ENCODE measurements around the gene SPTLC1.
"Not testable (repeated sequence)": the region's sequence is repeated elsewhere in the genome, so short reads cannot be mapped to it uniquely, and the experiment has no call there.

SPTLC1 gene, protein sequence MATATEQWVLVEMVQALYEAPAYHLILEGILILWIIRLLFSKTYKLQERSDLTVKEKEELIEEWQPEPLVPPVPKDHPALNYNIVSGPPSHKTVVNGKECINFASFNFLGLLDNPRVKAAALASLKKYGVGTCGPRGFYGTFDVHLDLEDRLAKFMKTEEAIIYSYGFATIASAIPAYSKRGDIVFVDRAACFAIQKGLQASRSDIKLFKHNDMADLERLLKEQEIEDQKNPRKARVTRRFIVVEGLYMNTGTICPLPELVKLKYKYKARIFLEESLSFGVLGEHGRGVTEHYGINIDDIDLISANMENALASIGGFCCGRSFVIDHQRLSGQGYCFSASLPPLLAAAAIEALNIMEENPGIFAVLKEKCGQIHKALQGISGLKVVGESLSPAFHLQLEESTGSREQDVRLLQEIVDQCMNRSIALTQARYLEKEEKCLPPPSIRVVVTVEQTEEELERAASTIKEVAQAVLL

DNA sequence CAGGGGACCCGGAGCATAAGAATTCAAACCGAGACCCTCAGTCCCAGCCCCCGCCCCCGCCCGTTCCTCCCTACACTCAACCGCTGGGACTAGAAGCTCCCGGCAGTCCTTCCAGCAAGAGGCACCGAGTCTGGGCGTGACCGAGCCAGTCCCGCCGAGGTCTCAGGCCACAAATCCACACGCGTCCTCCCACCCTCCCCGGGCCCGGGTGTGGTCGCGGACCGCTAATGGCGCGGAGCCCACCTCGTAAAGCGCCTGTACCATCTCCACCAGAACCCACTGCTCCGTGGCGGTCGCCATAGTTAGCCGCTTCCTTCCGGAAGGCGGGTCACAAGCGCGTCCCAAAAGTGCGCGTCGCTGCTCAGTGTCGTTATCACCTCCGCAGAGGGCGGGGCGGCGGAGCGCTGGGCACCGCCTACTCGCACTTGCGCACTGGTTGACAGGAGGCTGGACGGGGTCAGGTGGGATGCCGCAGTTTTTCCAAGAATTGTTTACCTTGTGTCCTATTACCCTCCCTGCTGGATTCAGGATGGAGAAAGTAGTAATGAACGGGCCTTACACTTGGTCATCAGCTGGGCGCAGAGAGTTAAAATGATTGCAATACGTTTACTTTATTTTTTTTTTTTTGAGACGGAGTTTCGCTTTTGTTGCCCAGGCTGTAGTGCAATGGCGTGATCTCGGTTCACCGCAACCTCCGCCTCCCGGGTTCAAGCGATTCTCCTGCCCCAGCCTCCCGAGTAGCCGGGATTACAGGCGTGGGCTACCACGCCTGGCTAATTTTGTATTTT lies at the start of gene SPTLC1:
Gene SPTLC1, minus strand, starts transcription at position 343 of the 788 bp plus-strand sequence. Its CDS starts 43 bp downstream, at position 300.
- peak; percentile 88 for DNase-seq (ENCODE audit: low read depth, low spot score)

DNA sequence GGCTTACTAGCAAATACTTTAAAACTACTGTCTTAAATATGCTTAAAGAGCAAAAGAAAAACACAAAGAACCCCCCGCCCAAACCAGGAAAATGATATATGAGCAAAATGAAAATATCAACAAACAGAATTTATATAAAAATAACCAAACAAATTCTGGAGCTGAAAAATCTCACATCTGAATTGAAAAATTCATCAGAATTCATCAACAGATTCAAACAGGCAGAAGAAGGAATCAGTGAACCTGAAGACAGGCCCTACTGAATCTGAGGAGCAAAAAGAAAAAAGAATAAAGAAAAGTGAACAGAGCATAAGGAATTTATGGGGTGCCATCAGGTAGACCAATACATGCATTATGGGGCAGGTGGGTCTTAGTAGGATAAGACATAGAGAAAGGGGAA lies 49.8 kb upstream of the SPTLC1 start:
- DNase-seq (ENCODE audit: low read depth, low spot score): no peak

DNA sequence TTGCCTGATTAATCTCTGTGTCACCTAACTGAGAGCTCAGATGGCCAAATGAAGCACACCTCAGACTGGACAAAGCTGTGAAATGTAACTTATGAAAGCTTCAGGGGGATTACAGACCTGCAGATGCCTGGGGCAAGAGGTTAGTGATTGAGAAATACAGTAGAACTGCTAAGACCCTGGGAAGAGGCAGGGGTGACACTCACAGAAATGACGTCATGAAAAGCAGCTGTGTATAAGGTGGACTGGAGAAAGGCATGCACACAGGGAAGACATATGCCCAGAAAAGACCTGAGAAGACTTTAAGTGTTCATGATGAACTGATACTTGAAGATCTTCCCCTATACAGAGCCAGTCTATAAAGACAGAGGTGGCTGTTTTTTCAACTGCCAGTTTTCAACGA lies 49.3 kb upstream of the SPTLC1 start:
- no peak for DNase-seq (ENCODE audit: low read depth, low spot score)

DNA sequence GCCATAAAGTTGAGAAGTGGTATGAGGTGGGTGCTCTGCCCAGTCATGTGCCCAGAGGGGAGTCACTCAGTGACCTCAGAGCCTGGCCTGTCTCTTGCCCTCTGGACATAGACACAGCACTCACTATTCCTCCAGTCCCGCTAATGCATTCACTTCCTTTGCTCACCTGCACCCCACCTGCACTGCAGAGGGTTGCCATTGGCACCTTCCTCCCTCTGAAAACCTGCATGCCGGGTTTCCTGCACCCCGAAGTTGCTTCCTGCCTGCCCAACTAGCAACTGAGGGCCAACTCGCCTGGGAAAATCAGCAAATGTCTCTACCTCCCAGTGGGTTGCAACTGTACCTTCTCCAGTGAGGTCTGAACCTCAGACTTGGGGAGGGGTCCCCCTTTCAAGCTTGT lies 48.1 kb upstream of the SPTLC1 start:
- DNase-seq (ENCODE audit: low read depth, low spot score): no peak

DNA sequence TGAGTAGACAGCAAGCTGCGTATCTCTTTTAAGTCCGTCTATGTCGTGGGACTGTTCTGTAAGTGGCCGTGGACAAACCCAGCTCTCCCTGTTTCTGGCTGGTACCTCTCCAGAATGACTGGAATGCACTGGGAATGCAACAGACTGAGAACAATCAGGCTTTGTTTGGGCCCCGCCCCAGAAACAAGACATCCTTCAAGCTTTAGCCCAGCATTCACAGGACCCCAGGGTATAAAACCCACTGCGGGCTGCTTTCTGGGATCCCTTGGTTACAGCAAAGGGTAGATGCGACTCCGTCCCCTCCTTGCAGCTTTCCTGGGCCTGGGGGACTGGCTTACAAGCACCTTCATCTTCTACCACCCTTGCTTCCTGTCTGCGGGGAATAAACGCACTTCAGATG lies 45.6 kb upstream of the SPTLC1 start:
- DNase-seq (ENCODE audit: low read depth, low spot score): no peak

DNA sequence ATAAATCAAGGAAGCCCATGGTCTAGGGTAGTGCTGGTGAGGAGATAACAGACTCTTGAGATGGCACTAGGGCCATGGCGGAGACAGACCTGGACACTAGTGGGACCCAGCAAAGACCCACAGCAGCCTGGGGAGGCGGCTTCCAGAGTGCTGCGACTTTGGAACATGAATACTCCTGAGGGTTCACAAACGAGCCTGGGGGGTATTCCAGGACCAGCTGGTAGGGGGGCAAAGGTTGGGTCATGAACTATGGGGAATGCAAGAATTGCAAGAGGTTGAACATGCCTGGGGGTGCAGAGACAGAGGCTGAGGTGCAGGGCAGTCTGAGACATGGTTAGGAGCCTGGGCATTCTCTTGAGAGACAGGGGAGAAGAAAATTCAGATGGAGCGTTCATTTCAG lies 43.8 kb upstream of the SPTLC1 start:
- no peak for DNase-seq (ENCODE audit: low read depth, low spot score)

DNA sequence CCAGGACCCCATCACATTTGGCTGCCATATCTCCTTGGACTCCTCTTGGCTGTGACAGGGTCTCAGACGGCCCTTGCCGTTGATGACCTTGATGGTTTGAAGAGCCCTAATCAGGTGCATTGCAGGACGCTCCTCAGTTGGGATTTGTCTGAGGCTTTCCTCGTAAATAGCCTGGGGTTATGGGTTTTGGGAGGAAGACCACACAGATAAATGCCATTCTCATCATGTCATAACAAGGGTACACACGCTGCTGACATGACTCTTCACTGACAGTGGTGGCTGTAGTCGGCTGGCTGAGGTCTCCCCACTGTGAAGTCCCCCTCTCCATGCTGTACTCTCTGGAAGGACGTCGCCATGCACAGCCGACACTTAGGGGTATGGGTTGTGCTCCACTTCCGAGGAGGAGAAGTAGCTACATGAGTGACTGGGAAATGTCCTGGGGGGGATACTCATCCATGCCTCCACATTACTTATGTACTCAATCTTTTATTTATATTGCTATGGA lies 42.9 kb upstream of the SPTLC1 start:
- no peak for DNase-seq (ENCODE audit: low read depth, low spot score)

DNA sequence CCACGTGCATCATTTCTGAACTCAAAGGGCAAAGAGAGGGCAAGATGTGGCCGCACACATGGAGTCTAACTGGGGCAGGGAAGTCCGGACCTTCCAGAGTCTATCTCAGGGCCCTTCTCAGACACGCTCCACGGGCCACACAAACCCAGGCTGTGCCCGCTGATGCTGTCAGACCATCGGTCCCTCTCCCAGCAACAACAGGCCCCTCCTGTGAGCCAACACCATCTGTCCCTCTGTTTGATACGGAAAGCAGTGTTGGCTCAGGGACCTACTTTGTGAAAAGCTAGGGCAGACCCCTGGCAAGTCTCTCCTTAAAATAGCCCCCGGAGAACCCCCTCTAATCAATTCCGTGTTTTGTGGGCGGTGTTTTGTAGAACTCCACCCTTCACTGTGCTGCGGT lies 40.5 kb upstream of the SPTLC1 start:
- DNase-seq (ENCODE audit: low read depth, low spot score): not testable (repeated sequence)

DNA sequence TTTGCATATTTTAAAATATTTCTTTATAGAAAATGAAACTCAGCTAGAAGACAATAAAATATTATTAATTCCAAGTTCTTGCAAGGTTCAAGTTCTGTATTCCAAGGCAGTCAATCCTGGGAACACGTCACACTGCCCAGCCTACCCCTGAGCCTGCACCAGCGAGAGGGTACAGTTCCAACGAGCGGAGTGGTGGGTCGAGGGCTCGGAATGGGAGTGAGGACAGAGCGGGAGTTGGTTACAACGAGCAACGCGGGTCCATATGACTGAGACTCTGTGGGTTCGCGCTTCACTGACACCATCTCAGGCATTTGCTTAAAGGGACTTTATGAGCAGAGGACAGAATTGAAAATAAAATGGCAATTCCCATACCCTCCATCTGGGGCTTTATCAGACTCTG lies 40.0 kb upstream of the SPTLC1 start:
- DNase-seq (ENCODE audit: low read depth, low spot score): no peak

DNA sequence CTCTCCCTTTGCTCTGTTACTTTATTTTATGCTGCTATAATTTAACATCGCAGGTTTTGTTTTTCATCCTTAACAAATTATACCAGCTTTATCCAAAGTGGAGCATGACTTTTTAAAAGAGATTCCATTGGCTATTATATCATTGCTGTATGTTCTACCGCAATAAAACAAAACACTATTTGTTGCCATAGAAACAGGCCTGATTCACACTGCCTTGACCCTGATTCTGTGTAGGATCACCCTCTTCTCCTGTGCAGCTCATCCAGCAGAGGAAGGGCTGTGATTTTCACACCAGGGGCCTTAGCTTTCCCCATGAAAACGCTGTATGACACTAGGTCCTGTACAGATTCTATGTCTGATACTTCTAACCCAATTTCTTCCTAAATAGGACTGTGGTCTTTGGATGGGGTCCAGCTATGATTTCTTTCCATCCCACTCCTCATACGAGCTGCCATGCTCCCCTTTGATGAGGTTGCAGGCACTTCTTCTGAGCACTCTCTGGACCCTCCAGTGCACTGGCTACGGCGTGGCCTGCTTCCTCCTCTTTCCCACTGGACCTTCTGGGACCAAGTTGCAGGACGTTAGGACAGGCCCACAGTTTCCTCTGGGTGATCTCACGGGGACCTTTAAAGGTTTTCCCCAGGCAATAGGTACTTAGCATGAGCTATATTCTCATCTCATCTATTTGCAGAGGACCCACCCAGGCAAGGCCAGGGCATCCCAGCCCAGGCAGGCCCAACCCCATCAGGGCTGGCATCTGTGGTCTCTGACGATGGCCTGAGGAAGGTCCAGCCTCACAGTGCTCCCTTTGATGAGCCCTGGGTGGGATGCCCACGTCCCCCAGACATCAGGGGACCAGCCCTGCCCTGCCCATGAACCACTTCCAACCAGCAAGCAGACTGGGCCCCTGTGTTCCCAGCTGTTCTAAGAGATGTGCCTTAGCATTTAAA lies 38.5 kb upstream of the SPTLC1 start:
- DNase-seq (ENCODE audit: low read depth, low spot score): not testable (repeated sequence)

DNA sequence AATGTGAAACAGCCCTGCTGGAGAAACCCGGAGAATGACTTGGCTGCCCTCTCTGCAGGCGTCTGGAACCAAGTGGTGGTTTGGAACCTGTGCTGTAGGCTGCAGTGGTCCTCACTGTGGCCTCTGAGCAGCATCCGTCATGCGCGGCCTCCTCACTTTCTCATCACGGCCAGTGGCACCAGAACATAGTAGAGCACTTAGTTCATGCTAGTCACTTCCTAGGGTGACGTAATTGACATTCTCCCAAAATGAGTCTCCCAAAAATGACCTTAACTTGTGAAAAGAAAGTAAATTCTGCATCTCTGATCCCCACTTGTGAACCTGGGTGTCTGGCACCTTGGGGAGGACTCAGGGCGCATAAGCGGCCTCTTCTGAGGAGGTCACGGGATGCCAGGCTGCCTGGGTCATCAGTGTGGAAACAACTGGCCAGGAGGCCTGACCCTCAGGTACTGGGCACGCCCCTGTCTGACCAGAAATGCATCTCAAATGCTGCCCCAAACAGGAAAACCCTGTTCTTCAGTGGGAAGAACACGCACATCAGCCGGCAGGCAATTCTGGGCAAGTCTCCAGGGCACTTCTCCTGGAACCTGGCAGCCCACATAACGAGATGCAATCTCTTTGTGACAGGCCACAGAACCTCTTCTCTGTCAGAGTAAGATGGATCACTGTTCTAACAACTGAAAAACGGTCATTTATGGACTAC lies 36.6 kb upstream of the SPTLC1 start:
- no peak for DNase-seq (ENCODE audit: low read depth, low spot score)

DNA sequence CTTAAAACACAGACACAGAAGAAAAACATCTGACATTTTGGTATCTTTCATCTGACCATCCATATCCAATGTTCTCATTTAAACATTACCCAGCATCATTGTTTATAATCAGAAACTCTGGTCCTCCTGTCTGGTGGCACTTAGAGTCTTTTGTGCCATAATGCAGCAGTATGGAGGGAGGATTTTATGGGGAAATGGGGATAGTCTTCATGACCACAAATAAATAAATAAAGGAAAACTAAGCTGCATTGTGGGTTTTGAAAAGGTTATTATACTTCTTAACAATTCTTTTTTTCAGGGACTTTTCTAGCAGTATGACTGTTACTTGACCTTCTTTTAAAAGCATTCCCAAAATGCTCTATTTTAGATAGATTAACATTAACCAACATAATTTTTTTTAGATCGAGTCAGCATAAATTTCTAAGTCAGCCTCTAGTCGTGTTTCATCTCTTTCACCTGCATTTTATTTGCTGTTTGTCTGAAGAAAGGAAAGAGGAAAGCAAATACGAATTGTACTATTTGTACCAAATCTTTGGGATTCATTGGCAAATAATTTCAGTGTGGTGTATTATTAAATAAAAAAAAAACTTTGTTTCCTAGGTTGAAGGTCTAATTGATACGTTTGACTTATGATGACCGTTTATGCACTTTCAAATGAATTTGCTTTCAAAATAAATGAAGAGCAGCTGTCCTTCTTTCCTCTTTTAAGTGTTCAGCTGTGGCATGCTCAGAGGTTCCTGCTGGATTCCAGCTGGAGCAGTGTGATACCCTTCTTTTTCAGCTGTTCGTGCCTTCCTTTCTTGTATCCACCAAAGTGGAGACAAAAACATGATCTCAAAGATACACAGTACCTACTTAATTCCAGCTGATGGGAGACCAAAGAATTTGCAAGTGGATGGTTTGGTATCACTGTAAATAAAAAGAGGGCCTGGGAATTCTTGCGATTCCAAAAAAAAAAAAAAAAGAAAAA lies 35.6 kb upstream of the SPTLC1 start:
- DNase-seq (ENCODE audit: low read depth, low spot score): not testable (repeated sequence)

DNA sequence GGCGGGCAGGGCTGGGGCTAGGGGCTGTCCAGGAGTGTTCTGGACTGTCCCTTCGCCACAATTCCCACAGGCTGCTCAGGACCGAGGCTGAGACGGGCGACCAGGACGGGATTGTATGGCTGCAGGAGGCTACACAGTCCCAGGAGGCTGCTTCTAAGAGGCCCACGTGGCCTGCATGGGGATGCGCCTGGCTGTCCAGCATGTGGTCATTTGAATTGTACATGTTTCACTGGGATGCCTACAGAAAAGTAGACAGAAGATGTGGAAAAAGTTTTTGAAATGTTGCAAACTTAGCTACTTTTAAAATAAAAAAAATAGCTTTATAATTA lies 32.6 kb upstream of the SPTLC1 start:
- no peak for DNase-seq (ENCODE audit: low read depth, low spot score)

DNA sequence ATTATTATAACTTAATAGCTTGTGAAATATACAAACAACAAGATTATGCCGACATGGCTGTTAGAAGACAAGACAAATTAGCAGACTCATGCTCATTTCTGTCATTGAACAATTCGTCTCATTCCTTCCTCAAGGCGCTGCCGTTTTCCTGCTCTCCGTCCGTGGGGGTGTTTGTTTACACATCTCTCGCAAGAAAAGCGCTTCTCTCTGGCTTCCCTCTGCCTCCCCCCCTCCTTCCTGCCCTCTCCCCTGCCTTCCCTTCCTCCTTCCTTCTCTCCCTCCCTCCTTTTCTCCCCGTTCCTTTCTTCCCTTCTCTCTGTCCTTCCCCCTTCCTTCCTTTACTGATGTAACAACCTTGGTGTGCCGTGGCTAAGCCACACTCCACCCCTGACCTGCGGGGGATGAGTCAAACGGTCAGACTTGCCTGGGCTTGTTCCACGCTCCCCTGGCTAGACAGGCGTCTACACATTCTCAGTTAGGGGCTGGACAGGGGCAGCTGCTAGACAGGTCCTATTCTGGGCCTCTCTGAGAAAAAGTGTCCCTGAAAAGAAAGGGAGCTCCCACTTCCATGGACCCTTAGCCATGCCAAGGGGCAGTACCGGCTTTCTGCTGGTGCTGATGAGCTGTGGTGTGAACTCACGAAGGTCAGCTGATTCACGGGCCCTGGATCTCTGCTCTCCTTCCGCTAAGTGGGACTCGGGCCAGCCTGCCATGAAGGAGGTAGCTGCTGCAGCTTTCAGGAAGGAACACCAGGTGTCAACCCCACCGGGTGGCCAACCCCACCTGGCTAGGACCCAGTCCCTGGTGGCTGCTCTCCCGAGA lies 32.0 kb upstream of the SPTLC1 start:
- no peak for DNase-seq (ENCODE audit: low read depth, low spot score)

DNA sequence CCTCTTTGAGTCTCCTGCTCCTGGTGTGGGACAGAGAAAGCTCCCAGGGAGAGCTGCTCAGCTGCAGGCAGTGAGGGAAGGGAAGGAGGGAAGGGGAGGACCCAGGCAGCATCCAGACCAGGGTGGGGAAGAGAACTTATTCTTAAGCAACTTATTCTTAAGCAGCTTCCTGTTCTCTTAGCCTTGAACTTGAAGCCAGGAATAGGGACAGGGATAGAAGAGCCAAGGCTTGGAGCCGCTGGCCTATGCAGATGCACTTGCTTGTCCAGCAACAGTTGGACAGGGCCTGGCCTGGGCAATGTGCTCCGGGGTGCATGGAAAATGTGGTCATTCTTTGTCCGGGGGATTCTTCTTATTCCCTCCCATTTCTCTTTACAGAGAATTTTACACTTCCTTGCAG lies 31.4 kb upstream of the SPTLC1 start:
- DNase-seq (ENCODE audit: low read depth, low spot score): no peak

DNA sequence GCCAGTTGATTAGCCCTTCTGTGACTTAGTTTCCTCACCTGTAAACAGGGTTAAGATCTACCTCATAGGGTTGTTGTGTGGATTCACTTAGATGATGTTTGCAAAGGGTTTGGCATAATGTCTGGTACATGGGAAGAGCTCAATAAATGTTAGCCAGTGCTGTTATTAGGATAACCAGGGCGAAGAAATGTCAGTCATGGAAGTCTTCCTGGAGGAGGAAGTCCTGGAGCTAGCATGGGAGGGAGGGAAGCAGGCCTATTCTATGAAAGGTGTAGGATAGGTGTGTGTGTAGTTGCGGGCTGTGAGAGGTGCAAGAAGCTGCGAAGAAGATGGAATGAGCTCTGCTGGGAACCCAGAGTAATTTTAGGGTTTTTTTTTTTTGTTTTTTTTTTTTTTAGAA lies 30.6 kb upstream of the SPTLC1 start:
- DNase-seq (ENCODE audit: low read depth, low spot score): not testable (repeated sequence)

DNA sequence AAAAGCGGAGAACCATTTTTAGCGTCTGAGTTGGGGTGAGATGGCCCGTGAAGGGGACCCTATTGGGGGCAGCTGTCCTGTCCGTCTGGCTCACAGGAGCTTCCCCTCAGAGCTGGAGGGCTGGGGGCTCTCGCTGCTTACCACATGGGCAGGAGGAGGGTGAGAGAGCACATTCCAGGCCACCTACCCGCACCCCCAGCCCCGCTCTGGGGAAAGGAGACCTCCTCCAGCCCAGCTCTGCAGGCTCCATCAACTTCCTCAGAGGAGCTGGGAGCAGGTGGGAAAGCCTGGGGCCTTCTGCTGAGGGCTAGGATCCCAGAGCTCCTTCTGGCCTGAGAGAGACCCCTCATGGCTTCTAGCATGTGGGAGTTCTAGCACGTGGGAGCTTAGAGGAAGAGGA lies 27.1 kb upstream of the SPTLC1 start:
- DNase-seq (ENCODE audit: low read depth, low spot score): no peak

DNA sequence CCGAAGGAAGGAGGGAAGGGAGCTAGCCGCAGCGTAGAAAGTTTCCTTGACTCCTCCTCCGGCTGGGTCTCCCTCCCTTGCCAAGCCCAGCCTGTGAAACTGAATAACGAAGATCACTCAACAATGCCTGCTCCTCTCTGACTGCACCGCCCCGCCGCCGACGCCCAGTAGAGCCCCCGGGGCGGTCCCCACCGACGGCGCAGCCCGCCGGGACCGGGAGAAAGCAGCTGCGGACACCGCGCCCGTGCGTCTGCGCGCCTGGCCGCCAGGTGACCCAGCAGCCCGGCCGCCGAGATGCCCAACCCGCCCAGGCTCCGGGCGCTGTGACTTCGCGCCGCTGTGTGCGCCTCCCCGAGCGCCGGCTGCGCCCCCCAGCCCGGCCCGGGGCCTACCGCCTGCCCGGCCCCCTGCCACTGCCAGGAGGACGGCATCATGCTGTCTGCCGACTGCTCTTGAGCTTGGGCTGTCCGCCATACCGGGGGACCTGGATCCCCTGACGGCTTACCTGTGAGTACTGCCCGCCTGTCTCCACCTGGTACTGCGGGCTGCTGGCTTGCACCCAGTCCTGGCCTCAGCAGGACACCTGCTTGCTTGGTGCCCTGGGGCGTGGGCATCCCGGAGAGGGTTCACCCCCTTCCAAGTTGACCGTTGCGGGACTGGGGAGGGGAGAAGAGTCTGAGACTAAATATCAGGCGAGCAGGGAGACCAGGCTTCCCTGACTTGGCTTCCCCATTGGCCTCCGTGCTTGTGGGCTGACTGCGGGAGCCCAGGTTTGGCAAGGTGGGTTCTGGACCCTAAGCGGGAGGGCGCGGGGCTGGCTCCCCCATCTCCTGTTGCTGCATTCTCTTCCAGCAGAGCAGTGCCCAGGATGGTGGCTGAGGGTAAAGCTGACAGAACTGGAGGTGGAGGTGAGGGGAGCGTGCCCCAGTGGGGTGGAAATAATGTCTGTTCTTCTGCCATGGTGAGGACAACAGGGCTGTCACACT lies 26.2 kb upstream of the SPTLC1 start:
- DNase-seq (ENCODE audit: low read depth, low spot score): no peak
